GM21576 (cell line): ENCODE results near the gene EIF1.
"Not testable (repeated sequence)": the region's sequence is repeated elsewhere in the genome, so short reads cannot be mapped to it uniquely, and the experiment has no call there.

Source experiments
- ATAC-seq: cut with Tn5 transposase; IDR thresholded peaks from one replicate; pipeline ENCODE4 v1.9.1; 2021; ENCODE audit warnings: mild to moderate bottlenecking, moderate library complexity; ENCODE audit not compliant: unreplicated experiment

Gene EIF1

DNA sequence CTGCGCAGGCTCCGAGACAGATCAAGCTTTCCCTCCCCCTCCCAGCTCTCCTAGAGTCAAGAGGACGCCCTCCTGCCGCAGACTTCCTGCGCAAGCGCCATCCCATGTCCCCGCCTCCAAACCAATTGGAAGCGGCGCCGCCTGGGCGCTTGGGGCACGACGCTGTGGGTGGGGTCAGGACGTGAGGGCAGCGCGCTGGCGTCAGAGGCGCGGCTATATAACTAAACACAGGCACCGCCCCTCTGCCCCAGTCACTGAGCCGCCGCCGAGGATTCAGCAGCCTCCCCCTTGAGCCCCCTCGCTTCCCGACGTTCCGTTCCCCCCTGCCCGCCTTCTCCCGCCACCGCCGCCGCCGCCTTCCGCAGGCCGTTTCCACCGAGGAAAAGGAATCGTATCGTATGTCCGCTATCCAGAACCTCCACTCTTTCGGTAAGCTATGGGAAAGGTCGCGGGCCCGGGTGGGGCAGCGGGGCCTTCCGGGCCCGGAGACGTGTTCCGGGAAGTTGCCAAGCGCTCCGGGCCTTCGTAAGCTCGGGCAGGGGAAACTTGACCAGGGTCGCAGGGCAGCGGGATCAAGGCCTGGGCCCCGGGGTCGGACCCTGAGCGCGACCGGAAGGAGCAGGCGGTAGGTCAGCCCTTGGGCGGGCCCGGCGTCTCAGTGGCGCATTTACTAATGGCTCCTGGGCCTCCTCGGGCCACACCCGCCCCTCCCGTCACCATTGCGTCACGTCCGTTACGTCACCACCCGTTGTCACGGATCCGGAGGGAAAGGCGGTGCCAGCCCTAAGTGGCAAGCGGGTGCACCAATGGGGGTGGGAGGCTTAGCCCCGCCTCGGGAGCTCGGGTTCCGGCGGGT is at the start of gene EIF1:
EIF1 (plus strand) TSS at position 245 of the 856 bp plus-strand sequence; CDS start at position 399, 154 bp downstream.
- peak; percentile 67 for ATAC-seq

DNA sequence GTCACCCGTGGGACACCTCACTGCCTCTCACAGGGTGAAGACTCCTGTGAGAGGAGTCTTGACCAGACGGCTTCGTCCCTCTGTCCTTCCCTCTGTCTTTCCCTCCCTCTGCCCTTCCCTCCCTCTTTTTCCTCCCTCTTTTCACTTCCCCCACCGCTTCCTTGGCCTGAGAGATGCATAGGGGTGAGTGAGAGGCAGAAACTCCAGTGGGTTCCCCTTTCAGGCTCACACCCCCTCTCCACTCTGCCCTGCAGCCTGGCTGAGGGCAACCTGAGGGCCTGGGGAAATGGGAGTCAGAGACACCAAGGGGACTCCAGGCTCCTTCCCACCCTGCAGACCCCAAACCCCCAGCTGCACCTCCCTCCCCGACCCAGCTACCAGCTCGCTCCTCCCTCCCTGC is 49.7 kb upstream of the EIF1 start:
- ATAC-seq = no peak

DNA sequence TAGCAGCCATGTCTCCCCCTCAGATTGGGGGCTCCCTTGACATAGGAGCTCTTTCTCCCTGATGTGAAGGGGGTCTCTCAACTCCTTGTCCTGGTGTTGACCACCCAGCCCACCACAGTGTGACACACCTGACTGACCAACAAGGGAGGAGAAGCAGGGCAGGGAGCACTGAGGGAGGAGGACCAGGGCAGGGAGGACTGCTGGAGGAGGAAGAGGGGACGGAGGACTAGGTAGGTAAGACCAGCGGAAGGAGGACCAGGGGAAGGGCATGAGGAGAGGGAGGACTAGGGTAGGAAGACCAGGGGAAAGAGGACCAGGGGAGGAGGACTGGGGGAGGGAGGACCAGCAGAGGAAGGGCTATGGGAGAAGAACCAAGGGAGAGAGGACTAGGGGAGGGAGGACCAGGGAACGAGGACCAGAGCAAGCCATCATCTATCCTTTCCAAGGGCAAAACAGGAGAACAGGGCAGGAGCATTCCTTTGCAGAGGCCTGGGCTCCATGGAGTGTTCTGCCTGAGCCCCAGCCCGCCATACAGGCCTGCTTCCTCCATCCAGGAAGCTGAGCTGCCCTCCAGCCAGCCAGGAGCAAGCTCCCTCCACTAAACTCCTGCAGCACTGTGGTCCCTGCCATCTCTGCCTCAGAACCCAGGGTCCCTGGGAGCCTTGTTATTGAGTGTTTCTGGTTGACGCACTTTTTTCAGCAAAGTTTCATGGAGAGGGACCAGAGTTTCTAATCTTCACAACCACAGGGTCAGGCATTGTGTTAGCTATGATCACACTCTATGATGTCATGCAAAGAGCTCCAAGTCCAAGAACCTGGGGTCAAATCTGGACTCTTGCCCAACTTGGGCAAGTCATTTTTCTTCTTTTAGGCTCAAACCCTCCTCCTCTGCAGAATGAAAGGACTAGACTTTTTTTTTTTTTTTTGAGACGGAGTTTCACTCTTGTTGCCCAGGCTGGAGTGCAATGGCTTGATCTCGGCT is 48.9 kb upstream of the EIF1 start:
- ATAC-seq = no peak

DNA sequence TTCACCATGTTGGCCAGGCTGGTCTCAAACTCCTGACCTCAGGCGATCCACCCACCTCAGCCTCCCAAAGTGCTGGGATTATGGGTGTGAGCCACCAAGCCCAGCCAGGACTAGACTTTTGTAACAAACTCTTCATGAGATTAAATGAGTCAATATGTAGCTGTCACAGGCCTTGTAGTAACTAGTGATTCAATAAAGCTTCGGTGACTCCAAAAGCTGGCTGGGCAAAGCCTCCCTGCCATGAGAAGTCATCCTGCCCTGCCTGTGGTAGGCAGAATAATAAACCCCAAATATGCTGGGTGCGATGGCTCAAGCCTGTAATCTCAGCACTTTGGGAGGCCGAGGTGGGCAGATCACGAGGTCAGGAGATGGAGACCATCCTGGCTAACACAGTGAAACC is 48.1 kb upstream of the EIF1 start:
- not testable (repeated sequence) for ATAC-seq

DNA sequence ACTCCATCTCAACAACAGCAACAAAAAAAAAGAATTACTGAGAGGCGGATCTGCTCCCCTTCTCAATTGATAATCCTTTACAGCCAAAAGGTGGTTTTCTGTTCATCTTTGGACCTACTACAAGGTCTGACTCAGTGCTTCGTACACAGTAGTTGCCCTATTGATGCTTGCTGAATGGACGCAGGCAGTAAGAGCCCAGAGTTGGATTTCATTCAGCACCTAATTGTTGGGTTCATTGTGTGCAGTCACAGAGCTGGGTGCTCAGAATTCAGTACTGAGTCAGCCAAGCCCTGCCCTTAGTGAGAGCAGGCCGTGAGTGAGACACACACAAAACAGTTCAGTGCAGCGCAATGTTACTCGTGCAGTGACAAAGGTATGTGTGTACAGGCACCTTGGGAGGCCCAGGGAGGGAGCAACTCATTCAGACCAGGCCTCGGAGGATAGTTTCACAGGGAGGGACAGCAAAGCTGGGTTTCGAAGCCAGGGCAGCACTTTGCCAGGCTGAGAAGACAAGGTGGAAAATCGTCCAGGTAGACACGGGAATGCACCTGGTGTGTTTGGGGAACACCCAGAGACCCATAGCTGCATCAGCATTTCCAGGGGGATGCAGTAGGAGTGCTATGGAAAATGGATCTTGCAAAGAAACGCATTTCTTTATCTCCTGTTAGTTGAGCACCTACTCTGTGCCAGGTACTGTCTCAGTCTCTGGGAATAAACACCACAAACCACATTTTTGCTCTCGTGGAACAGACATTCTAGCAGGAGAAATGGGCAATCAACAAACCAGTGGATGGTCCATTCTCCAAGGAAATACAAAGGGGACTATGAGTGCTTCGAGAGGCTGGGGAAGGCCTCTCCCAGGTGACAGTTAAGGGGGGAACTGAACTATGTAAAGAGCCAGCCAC is 46.2 kb upstream of the EIF1 start:
- ATAC-seq = no peak

DNA sequence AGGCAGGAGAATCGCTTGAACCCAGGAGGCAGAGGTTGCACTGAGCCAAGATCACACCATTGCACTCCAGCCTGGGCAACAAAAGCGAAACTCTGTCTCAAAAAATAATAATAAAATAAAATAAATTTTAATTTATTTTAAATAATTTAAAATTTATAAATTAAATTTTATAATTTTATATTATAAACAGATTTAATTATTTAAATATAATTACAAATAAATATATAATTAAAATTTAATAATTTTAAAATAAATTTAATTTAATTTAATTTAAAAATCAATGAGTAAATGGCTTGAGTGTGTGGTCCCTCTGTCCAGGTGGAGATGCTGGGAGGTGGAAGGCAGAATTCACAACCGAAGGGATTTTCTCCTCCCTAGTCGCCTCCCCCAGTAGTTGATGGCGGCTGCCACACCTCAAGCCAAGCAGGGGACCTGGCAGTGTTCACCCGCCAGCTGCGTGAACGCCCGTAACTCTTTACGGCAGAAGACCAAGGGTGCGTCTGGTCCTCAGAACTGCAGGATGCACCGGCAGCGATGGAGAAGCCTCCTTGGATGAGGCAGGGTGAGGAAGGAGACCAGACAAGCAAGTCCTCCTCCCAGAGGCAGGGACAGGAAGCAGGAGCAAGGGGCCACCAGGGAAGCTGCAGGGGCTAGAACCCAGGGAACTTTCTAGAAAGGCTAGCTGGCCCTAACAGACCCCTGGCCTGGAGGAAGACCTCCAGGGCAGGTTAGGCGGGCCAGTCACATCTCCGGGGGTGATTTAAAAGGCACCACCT is 41.5 kb upstream of the EIF1 start:
- no peak for ATAC-seq

DNA sequence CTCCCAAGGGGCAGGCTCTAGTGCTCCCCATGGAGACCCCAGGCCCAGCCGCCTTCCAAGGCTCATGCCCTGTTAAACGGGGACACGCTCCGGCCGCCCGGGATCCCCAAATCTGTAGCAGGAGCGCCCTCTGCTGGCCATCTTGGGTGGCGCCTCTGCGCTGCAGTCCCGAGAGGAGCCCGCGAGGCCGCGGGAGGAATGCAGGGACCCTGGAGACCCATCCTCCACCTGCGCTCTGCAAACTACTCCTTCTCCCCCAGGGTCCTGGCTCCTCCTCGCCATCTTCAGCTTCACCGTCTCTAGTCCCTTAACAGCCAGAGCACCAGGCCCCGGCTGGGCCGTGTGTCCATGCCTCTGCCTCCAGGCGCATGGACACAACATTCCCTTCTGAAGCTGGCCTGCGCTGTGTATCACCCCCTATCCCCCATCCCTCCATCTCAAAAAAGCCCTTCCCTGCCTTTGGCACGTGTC is 40.7 kb upstream of the EIF1 start:
- no peak for ATAC-seq

DNA sequence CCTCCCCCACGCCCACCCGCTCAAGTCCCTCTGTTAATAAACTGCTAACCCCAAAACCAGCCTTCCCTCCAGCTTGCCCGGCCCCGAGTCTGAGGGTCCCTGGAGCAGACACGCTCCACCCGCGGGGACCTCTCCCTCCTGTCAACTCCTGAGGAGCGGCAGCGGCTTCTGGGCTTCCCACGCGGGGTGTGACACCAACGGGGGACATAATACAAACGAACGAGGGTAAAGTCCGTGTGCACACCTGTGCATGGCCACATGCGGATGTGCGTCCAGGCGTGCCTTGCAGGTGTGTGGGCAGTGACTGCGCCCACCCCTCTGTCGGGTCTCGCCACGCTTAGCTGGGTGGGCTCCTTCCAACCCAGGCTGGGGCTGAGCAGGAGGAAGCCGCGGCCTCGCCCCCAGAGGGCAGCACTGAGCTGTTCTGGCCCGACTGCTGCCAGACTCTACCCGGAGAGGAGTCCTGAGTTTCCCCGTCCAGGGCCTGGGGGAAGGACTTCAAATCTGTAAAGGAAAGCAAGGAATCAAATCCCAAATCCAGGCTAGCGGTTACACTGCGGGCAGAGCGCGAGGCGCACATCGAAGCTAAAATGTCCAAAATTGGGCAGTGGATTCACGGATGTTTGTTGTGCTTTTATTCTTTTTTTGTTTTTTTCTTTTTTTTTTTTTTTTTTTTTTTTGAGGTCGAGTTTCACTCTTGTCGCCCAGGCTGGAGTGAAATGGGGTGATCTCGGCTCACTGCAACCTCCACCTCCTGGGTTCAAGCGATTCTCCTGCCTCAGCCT is 40.1 kb upstream of the EIF1 start:
- ATAC-seq = peak; percentile 64

DNA sequence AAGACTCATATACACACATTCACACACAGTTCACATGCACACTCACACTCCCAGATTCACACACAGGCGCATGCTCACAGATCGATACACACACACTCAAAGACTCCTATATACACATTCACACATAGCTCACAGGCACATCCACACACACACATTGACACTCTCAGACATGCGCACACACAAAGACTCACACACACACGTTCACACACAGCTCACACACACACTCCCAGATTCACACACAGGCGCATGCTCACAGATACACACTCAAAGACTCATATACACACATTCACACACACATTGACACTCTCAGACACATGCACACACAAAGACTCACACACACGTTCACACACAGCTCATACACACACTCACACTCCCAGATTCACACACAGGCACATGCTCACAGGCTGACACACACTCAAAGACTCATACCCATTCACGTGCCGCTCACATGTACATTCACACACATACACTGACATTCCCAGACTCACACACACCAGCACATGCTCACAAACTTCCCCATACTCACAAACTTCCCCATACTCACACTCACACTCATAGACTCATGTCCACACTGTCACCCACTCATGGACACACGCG is 38.7 kb upstream of the EIF1 start:
- no peak for ATAC-seq

DNA sequence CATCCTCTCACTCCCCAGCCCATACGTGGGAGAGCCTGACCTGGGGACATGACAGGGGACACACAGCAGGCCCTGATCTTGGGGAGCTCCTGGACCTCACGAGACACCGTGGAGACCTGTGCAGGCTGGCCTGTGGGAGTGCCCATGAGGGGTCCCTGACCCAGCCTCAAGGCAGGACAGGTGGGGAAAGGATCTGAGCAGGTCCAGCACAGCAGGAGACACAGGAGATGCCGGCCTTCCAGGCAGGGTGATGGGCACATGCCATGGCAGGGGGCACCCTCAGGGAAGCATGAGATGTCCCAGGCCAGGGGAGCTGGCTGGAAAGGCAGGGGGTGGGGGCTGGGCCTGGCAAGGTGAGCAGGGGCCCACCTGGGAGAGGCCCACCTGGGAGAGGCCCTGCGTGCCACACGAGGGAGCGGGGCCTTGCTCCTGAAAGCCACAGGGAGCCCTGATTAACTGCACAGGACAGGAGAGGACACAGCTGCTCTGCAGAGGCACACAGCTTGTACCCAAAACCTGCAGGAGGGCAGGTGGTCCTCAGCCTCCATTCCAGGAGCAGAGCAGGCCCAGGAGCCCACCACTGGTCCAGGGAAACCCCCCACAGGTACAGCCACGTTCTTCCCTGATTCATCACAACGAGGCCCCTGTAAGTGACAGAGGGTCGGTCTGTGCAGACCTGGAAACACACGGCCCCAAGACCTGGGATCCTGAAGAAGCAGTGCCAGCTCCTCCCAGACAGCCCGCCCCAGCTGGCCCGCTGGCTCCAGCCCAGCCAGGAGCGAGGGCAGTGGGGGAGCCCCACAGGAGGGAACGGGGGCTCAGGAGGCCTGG is 37.7 kb upstream of the EIF1 start:
- no peak for ATAC-seq

DNA sequence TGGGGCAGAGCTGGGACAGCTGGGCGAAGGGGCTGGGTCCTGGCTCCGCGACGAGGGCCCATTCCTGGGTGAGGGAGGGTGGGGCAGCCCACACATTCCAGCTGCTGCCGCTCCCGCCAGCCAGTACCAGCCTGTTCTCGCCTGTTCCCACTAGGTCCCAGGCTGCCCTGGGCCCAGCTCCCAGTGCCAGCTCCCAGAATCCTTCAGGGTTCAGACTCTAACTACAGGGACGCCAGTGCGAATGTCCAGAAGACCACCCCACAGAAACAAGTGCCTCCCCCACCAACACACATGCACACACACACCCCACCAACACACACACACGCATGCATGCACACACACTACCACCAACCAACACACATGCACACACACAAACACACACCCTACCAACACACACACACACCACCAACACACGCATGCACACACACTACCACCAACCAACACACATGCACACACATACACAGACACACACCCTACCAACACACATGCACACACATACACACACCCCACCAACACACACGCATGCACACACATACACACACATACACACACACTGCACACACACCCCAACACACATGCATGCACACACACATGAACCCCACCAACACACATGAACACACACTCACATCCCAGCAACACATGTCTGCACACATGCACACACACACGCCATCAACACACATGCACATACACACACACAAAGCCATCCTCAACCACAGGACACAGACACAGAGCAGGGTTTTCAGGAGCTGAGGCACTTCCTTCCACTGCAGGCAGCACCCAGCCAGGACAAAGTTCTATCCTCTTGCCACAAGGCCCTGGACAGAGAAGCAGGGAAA is 36.8 kb upstream of the EIF1 start:
- no peak for ATAC-seq

DNA sequence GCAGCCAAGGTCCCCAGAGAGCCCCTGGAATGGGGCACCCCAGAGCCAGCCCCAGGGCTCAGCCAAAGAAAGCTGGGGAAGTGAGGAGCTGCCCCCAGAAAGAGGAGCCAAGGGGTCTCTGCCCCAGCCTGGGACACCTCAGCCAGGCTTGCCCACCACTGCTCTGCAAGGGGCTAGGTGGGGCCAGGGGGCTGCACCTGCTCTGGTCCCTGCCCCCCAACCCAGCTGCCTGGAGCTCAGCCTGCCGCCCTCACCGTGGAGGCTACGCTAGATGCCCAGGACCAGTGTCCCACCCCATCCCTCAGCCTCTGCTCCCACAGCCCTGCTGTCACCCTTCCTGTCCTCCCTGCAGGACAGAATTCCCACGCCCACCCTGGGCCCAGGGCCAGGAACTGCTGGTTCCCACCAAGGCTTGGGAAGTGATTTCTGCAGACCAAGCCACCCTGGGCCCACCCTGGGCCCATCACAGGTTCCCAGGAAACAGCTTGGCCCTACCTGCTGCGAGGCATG is 36.2 kb upstream of the EIF1 start:
- no peak for ATAC-seq

DNA sequence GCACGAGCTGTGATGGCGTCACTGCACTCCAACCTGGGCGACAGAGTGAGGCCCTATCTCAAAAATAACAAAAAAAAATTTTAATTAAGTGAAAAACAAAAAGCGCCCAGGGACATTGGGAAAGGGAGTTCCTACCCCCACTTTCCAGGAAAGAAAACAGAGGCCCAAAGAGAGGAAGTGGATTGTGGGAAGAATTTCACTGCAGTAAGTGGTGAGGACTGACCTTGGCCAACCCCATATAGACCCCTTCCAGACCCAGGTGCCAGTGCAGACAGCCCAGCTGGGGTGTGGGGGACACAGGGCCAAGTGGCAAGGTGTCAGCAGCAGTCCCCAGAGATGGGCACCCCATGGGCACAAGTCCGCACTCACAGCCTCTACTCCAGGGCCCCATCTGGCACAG is 35.3 kb upstream of the EIF1 start:
- ATAC-seq = no peak

DNA sequence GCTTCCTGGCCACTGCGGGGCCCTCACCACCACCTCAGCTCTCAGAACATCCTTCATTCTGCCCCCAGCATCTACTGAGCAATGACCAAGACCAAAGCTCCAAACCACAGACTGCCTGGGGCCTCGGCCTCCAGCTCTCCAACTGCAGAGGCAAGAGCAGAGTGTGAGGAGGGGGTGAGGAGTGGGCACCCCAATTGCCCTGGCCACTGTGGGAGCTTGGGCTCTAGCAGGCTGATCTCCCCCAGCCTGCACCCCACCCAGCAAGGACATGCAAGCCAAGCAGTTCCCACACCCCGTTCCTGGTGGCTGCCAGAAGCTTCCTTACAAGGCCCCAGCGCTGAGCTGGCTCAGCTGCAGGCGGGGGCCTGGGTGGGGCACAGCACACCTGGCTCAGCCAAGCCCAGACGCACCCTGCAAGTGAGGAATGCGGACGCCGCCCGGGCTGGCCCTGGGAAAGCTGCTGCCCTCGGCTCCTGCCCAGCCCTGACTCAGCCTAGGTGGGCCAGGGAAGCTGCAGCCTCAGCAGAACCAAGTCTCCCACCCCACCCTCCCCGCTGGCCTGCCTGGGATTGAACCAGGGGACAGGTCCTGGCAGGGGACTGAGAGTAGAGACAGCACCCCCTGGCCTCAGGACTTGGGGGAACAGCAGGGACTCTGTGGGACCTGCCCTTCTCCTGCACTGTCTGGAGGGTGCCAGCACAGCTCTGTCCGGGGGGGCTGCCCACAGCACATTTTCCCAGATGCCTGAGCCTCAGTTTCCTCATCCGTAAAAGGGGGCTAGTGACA is 34.6 kb upstream of the EIF1 start:
- no peak for ATAC-seq

DNA sequence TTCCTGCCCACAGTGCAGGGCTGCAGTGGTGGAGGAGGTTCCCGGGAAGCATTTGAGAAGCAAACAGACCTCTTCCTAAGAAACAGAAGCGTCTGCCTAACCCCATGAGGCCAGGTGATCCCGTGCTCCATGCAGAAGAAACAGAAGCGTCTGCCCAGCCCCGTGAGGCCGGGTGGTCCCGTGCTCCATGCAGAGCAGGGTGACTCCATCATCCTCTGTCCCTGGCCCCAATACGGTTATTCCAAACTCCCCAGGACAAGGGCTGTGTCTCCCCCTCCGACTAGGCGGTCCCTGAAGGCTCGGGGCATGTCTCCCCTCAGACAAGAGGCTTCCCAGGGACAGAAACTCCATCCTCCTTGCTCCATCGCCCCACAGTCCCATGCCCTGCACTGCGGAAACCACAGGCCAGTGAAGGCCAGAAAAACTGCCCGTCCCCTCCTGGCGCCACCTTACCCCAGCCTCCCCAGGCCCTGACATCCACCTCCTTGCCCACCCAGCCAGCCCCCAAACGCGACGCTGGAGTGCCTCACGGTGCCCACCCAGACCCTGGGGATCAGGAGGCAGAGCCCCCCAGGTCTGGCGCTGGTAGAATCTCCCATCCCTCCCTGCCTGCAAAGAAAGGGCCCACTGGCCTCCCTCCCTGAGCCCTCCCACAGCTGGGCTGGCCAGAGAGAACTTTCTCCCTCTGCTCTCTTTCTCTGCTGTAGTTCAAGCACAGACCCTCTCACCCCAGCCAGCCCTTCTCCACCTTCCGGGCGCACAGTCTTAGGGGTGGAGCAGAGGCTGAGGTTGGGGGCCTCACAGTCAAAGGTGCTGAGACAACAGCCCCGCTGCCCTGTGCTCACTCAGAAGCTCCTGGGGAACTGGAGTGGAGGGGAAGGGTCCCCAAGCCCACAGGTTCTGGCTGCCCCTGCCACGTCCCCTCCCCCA is 33.7 kb upstream of the EIF1 start:
- ATAC-seq = no peak
